GM18858 (cell line): ENCODE data around the gene ACTA2.

Experiments
- ATAC-seq: cut with Tn5 transposase; IDR thresholded peaks from one replicate; pipeline ENCODE4 v1.9.1; 2021; ENCODE audit not compliant: unreplicated experiment

Gene ACTA2

DNA sequence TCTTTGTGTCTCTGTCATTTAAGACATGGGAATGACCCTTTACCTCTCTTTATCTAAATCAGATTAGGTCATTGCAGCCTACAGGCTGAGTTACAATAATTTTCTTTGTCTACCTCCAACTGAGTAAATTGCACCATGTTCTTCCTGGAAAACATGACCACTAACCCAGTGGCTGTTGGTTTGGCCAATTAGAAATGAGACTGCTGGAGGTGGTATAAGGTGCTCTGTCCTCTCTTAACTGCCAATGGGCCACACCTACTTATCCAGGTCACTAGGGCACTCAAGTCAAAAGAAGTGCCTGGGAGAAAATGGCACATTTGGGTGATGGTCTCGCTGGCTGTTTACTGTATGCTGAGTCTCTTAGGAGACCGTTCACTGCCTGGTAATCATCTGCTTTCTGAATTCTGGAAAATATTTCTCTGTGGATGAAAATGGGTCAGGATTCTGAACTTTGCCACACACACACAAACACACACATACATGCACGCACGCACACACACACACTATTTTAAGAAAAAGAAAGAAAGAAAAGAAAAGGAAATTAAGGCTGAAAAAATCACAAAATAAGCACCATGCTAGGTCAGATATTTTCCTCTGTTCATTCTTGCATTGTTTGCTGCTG lies 56.1 kb downstream of the ACTA2 start:
- ATAC-seq: no peak

DNA sequence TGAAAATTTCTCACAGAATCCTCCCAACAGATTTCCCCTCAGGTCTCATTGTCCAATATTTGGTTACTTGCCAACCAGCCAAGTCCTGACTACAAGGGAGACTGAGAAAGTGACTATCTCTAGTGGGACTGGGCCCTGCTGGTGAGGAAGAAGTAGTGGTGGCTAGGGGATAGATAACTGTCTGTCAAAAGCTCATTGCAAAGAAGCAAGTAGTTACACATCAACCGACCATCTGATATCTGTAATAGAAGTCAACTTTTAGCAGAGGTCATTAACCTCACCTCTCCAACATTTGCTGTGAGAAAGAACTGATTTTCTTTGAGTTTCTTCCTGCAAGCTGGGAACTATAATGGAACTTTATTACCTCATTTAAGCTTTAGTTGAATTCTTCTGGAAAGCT lies 57.3 kb downstream of the ACTA2 start:
- no peak for ATAC-seq

DNA sequence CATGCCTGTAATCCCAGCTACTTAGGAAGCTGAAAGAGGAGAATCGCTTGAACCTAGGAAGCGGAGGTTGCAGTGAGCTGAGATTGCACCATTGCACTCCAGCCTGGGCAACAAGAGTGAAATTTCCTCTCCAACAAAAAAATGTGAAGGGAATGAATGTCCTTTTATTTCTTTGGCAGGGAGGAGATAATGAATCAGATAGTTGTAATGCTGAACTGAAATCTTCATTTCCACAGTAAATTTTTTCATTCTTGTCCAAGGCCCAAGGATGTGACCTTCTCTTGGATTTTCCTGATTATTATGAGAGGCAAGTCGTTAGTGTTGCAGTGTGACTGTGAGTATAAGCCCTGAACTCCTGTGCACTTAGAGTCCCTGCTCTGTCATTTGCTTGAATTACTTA lies 59.0 kb downstream of the ACTA2 start:
- no peak for ATAC-seq

DNA sequence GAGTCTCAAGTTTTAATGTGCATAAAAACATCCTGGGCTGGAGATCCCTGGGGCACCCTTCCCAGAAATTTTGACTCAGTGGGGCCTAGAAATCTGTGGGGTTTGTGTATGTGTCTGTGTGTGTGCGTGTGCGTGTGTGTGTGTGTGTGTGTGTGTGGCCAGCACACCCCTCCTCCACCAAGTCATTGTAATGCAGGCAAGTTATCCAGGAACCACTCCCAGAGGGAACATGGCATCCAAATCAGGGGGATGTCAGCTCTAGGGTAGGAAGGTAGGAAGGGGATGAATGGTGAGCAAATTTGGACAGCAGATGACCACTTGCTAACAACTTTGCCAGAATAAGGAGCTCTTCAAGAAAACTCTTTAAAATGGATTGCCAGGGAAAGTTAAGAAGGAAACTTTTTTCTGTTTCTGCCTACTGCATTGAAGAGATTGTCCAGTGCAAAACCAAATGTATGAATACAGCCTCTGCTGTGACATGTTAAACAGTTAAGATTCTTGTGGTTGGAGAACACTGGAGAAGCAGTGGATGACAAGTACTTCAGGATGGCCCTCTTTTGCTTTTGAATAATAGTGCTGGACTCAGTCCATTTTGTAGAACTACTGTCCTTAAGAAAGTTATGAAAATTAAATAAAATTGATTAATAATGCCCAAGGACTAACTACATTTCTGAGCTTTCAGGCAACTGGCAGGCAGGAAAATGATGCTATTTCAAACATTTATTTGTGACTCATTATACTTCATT lies 60.2 kb downstream of the ACTA2 start:
- ATAC-seq: no peak

DNA sequence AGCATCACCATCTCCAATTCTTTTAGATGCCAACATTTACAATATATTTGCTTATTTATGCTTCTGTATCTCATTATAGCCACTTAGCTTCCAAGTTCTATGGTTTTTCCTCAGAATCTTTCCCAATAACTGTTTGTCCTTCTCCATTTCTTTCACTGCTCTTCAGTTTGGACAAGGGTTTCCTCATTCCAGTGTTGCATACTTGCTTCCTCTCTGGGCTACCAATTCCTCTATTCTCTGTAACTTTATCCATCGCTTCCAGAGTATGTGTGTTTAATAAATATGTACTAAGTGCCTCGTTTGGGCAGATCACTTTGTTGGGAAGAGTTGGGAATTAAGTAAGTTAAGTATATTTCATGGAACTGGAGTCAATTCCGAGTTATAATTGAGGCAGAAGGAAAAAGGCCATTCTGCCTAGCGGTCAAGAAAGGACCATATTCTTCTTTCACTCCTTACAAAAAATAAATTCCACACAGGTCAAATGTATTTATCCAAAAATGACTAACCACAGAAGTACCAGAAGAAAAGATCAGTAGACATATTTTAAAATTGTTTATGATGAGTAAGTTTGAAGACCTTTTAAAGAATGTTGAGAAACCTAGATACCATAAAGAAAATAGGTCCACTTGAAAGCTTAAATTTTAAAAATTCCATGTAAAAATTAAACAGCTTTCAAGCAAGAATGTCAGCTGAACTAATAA lies 61.7 kb downstream of the ACTA2 start:
- no peak for ATAC-seq

DNA sequence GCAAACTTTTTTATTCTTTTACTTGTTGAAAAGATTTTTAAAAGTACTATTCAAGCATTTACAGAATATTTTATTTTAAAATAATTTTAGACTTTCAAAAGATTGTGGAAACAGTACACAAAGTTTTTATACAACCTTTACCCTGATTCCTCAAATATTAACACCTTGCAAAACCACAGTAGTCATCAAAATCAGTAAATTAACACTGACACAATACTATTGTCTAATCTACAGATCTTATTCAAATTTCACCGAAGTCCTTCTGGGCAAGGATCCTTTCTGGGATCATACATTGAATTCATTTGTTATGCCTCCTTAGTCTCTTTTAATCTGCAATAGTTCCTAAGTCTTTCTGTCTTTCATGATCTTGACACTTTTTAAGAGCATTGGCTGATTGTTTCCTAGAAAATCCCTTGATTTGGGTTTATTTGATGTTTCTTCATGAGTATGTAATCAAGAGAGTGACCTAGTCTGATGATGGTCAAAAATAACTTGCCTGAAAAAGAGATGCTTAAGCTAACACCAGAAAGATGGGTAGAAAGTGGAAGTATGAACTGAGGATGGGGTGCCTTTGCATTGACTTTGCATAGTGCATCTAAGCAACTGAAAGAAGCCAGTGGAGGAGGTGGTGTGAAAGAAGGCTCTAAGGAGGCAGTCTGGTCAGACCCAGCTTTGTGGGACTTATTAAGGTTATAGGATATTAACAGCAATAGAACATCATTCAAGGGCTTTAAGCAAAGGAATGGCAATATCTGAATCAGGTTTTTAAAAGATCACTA lies 62.8 kb downstream of the ACTA2 start:
- ATAC-seq: peak; percentile 58

DNA sequence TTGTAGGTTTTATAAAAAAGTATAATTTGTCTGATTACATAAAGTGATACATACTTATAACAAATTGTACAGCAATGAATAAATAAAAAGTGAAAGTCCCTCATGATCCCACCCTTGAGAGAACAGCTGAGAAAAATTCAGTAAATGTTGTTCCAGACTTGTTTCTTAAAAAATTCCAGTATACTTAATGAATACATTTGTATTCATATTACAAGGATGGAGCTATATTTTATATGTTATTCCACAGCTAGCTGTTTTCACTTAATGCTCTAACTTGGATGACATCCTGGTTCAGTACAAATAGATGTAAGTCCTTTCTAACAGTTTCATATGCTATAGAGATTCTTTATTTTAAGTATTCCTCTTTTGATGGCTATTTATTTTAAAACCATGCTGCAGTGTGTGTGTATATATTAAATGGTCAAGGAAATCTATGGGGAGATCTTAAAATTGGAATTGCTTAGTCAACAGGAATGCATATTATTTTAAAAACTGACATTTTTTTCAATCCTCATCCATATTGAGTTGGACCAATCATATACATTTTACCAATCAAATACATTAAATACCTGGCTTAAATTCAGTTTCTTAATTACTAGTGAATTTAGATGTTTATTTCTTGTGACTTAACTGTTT lies 63.6 kb downstream of the ACTA2 start:
- no peak for ATAC-seq

DNA sequence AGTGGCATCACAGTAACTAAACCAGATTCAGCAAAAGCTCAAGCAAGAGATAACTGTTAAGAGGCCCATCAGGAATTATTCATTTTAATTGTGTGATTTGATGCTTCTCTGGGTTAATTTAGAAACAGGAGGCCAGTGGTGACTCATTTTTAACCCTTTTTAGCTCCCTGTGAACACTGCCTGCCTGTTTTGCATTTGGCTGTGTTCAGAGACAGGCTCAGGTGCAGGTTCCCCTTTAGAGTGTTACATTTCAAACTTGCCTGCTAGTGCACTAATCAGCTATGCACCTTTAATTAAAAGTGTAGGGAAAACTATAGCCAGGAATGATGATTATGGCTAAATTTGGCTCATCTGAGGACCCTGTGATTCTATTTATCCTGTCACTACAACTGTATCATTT lies 66.0 kb downstream of the ACTA2 start:
- peak; percentile 58 for ATAC-seq
